RPMI8226 (cell line): ENCODE results near the gene SOCS6.
"Not testable (repeated sequence)": the region's sequence is repeated elsewhere in the genome, so short reads cannot be mapped to it uniquely, and the experiment has no call there.

ENCODE experiments used
- DNase-seq: peaks from one replicate; pipeline ENCODE4 v3.0.0-alpha.2; 2015

SOCS6 gene

DNA sequence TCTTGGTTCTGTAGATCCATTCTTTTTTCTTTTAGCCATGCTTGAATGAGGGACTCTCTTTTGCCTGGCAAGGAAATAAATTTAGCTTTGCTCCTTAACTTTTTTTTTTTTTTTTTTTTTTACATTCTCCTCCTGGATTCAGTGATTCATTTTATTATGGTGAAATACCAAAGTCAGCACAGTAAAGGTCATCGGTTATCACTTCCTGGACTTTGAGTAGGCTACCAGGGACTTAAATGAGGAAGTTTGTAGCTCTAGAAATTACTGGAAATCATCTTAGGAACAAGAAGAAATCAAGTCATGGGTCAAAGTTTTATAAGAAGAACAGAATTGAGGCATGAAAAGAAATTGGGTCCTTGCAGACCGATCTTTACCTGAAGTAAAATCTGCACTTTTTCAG, 75.0 kb downstream of the SOCS6 start:
- DNase-seq, result no peak

- no peak for DNase-seq
These were observed 76.5 kb downstream of the SOCS6 start for GRCh38 chr18:70365361-70365760.

GRCh38 chr18:70366174-70366573, 77.3 kb downstream of the SOCS6 start:
- no peak for DNase-seq

DNA sequence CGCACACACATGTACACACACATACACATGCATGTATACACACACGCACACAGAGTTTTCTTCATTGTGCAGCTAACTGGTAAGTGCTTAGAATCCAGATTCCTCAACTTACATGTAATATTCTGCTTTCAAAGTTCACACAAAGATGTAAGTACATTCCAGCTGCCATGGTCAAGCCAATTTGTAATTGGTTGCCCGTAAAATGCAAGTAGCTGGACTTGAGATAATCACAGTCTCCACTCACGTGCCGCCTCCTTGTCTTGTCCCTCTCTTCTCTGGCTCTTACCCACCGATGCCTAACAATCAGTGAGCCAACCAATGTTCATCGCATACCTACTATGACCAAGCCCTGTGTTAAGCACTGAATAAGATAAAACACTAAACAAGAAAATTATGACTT, 77.8 kb downstream of the SOCS6 start:
- no peak for DNase-seq

DNA sequence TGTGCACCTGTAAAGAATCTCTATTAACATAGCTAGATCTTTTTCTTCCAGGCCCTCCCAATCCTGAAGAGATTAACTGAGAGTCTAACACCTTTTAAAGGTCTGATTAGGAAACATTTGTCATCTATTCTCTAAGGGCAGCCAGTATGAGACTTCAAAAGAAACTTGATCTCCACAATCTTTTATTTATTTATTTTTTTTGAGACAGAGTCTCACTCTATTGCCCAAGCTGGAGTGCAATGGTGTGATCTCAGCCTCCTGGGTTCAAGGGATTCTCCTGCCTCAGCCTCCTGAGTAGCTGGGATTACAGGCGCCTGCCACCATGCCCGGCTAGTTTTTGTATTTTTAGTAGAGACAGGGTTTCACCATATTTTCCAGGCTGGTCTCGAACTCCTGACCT, 78.5 kb downstream of the SOCS6 start:
- DNase-seq, result not testable (repeated sequence)

GRCh38 chr18:70368903-70369302, 80.1 kb downstream of the SOCS6 start:
- no peak for DNase-seq

- no peak for DNase-seq
These were observed 82.2 kb downstream of the SOCS6 start for GRCh38 chr18:70370762-70371733.

DNA sequence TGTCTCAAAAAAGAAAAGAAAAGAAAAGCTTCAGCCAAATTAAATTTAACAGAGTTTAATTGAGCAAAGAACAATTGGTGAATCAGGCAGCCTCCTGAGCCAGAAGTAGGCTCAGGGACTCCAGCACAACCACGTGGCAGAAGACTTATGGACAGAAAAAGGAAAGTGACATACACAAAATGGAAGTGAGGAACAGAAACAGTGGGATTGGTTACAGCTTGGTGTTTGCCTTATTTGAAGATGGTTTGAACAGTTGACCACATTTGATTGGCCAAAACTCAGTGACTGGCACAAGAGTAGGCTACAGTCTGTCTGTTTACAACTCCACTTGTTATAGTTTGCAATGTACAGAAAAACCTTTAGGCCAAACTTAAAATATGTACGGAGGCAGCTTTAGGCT, 83.1 kb downstream of the SOCS6 start:
- no peak for DNase-seq

GRCh38 chr18:70372450-70373041, 83.7 kb downstream of the SOCS6 start:
- DNase-seq, result no peak

GRCh38 chr18:70373042-70373519, 84.2 kb downstream of the SOCS6 start:
- DNase-seq, result no peak

- no peak for DNase-seq
These were observed 85.3 kb downstream of the SOCS6 start for GRCh38 chr18:70374154-70374553.

- DNase-seq, result no peak
These were observed 87.5 kb downstream of the SOCS6 start for GRCh38 chr18:70376137-70376913.

DNA sequence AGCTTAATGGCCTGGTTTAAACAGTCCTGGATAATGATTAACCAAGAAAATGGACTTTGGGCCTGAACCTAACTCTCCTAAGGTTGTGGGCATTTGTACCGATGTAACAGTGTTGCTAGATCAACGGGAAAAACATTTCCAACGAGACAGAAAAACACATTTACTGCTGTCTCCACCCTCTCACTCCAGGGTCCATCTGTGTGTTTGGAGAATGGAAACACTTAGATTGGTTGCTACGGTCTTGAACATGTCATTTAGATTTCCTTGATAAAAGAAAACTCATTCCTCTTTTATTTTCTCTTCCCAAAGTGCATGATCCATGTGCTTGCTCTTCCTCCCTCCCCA, 88.0 kb downstream of the SOCS6 start:
- DNase-seq, result no peak

- DNase-seq, result no peak
These were observed 88.5 kb downstream of the SOCS6 start for GRCh38 chr18:70377317-70377799.

DNA sequence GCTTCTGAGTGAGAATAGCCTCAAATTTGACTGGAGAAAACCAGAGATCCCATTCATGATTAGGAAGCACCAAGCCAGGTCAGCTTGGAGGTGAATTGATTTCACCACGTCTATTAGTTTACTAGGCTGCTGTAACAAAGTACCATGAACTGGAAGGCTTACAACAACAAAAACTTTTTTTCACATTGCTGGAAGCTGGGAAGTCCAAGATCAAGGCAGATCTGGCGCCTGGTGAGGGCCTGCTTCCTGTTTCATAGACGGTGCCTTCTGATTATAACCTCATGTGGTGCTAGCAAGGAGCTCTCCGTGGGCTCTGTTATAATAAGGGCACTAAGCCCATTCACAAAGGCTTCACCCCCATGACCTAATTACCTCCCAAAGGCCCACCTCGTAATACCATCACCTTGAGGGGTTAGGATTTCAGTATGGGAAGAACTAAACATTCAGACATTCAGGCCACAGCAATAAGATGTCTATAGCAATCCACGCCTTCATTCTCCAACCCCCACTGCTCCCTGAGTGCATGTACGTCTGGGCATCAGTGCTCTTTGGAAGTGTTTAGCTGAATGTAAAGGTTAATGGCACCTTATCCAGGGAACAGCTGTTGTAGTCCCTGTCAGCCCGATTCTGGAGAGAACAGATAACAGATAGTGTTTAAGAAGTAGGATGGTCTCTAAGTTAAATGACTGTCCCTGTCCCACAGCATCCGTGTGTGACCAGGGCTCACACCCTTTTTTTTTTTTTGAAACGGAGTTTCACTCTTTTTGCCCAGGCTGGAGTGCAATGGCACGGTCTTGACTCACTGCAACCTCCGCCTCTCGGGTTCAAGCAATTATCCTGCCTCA, 89.2 kb downstream of the SOCS6 start:
- DNase-seq, result no peak
